Measurements from ENCODE around the gene METTL2B. TPM values are rescaled to one million over a fixed set of nuclear protein-coding genes. Genes with fewer than 3 reads are reported as not detected.
"Not testable (repeated sequence)": the region's sequence is repeated elsewhere in the genome, so short reads cannot be mapped to it uniquely, and the experiment has no call there.

Gene METTL2B
- total and polyA plus RNA-seq, 2 of the 13 experiments (the other 11 are each of a cell fraction or from before 2014, with no cell fraction given): 15.5 to 33.1 TPM

- TF ChIP-seq, protein P1, sequence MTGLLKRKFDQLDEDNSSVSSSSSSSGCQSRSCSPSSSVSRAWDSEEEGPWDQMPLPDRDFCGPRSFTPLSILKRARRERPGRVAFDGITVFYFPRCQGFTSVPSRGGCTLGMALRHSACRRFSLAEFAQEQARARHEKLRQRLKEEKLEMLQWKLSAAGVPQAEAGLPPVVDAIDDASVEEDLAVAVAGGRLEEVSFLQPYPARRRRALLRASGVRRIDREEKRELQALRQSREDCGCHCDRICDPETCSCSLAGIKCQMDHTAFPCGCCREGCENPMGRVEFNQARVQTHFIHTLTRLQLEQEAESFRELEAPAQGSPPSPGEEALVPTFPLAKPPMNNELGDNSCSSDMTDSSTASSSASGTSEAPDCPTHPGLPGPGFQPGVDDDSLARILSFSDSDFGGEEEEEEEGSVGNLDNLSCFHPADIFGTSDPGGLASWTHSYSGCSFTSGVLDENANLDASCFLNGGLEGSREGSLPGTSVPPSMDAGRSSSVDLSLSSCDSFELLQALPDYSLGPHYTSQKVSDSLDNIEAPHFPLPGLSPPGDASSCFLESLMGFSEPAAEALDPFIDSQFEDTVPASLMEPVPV (CRISPR knock-in tag; IDR thresholded peaks at IDR 0.05): peak; percentile 32
- TF ChIP-seq IRF2 (CRISPR knock-in tag; IDR thresholded peaks at IDR 0.05) (peak; percentile 50; the same call in 1 of the 2 replicates), RORA (CRISPR knock-in tag; IDR thresholded peaks at IDR 0.05) (peak; percentile 59; the same call in 1 of the 2 replicates), REPIN1 (CRISPR knock-in tag; IDR thresholded peaks at IDR 0.05; ENCODE audit: borderline replicate concordance, low read depth) (peak; percentile 62; the same call in 1 of the 2 replicates), ZNF670 (CRISPR knock-in tag; IDR thresholded peaks at IDR 0.05; ENCODE audit: borderline replicate concordance) (0 out of 2 replicates have a peak, but pooled peaks have one; percentile 25), FOXA3 (CRISPR knock-in tag; IDR thresholded peaks at IDR 0.05) (peak; percentile 18; the same call in 1 of the 2 replicates), ZNF782 (CRISPR knock-in tag; IDR thresholded peaks at IDR 0.05; ENCODE audit: borderline replicate concordance) (peak; percentile 48; the same call in 1 of the 2 replicates), ZNF605 (CRISPR knock-in tag; IDR thresholded peaks at IDR 0.05) (peak; percentile 65; the same call in 1 of the 2 replicates), LCORL (IDR thresholded peaks at IDR 0.05) (peak; percentile 51; the same call in 1 of the 2 replicates), GABPA (IDR thresholded peaks at IDR 0.05; ENCODE audit: low read depth, low read length) (peak; percentile 84), GABPA (CRISPR knock-in tag; IDR thresholded peaks at IDR 0.05; ENCODE audit: low read depth) (peak; percentile 97), TBX2 (CRISPR knock-in tag; IDR thresholded peaks at IDR 0.05; ENCODE audit: borderline replicate concordance) (peak; percentile 73; the same call in 1 of the 2 replicates)
- TF ChIP-seq, protein P2, sequence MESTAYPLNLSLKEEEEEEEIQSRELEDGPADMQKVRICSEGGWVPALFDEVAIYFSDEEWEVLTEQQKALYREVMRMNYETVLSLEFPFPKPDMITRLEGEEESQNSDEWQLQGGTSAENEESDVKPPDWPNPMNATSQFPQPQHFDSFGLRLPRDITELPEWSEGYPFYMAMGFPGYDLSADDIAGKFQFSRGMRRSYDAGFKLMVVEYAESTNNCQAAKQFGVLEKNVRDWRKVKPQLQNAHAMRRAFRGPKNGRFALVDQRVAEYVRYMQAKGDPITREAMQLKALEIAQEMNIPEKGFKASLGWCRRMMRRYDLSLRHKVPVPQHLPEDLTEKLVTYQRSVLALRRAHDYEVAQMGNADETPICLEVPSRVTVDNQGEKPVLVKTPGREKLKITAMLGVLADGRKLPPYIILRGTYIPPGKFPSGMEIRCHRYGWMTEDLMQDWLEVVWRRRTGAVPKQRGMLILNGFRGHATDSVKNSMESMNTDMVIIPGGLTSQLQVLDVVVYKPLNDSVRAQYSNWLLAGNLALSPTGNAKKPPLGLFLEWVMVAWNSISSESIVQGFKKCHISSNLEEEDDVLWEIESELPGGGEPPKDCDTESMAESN (CRISPR knock-in tag; conservative IDR thresholded peaks at IDR 0.05): peak; percentile 82
- not testable (repeated sequence) for TF ChIP-seq LCORL (CRISPR knock-in tag; IDR thresholded peaks at IDR 0.05)
- TF ChIP-seq, protein P3, sequence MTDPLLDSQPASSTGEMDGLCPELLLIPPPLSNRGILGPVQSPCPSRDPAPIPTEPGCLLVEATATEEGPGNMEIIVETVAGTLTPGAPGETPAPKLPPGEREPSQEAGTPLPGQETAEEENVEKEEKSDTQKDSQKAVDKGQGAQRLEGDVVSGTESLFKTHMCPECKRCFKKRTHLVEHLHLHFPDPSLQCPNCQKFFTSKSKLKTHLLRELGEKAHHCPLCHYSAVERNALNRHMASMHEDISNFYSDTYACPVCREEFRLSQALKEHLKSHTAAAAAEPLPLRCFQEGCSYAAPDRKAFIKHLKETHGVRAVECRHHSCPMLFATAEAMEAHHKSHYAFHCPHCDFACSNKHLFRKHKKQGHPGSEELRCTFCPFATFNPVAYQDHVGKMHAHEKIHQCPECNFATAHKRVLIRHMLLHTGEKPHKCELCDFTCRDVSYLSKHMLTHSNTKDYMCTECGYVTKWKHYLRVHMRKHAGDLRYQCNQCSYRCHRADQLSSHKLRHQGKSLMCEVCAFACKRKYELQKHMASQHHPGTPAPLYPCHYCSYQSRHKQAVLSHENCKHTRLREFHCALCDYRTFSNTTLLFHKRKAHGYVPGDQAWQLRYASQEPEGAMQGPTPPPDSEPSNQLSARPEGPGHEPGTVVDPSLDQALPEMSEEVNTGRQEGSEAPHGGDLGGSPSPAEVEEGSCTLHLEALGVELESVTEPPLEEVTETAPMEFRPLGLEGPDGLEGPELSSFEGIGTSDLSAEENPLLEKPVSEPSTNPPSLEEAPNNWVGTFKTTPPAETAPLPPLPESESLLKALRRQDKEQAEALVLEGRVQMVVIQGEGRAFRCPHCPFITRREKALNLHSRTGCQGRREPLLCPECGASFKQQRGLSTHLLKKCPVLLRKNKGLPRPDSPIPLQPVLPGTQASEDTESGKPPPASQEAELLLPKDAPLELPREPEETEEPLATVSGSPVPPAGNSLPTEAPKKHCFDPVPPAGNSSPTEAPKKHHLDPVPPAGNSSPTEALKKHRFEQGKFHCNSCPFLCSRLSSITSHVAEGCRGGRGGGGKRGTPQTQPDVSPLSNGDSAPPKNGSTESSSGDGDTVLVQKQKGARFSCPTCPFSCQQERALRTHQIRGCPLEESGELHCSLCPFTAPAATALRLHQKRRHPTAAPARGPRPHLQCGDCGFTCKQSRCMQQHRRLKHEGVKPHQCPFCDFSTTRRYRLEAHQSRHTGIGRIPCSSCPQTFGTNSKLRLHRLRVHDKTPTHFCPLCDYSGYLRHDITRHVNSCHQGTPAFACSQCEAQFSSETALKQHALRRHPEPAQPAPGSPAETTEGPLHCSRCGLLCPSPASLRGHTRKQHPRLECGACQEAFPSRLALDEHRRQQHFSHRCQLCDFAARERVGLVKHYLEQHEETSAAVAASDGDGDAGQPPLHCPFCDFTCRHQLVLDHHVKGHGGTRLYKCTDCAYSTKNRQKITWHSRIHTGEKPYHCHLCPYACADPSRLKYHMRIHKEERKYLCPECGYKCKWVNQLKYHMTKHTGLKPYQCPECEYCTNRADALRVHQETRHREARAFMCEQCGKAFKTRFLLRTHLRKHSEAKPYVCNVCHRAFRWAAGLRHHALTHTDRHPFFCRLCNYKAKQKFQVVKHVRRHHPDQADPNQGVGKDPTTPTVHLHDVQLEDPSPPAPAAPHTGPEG (CRISPR knock-in tag; IDR thresholded peaks at IDR 0.05): peak; percentile 98
- TF ChIP-seq, protein P4, sequence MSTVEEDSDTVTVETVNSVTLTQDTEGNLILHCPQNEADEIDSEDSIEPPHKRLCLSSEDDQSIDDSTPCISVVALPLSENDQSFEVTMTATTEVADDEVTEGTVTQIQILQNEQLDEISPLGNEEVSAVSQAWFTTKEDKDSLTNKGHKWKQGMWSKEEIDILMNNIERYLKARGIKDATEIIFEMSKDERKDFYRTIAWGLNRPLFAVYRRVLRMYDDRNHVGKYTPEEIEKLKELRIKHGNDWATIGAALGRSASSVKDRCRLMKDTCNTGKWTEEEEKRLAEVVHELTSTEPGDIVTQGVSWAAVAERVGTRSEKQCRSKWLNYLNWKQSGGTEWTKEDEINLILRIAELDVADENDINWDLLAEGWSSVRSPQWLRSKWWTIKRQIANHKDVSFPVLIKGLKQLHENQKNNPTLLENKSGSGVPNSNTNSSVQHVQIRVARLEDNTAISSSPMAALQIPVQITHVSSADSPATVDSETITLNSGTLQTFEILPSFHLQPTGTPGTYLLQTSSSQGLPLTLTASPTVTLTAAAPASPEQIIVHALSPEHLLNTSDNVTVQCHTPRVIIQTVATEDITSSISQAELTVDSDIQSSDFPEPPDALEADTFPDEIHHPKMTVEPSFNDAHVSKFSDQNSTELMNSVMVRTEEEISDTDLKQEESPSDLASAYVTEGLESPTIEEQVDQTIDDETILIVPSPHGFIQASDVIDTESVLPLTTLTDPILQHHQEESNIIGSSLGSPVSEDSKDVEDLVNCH (CRISPR knock-in tag; IDR thresholded peaks at IDR 0.05): 0 out of 2 replicates have a peak, but pooled peaks have one; percentile 35
These were observed at the start of gene METTL2B (continued) for GRCh38 chr7:128476402-128477335.
